GM19023 (cell line): ENCODE data around the gene LRRK1.

ENCODE experiments used
- ATAC-seq: cut with Tn5 transposase; IDR thresholded peaks from one replicate; pipeline ENCODE4 v1.9.1; 2021; ENCODE audit warnings: mild to moderate bottlenecking, moderate library complexity; ENCODE audit not compliant: unreplicated experiment

LRRK1 gene

GRCh38 chr15:101001796-101002195, 82.6 kb downstream of the LRRK1 start:
- no peak for ATAC-seq

- no peak for ATAC-seq
Measured at GRCh38 chr15:101003081-101003480, 83.9 kb downstream of the LRRK1 start.

GRCh38 chr15:101003706-101004105, 84.5 kb downstream of the LRRK1 start:
- ATAC-seq, result no peak

- ATAC-seq, result no peak
Measured at GRCh38 chr15:101004500-101004899, 85.3 kb downstream of the LRRK1 start.

GRCh38 chr15:101004986-101005747, 86.0 kb downstream of the LRRK1 start:
- ATAC-seq, result no peak

GRCh38 chr15:101006931-101007691, 88.0 kb downstream of the LRRK1 start:
- no peak for ATAC-seq

- peak; percentile 79 for ATAC-seq
Measured at GRCh38 chr15:101008158-101009139, 89.3 kb downstream of the LRRK1 start.

GRCh38 chr15:101009176-101009575, 90.0 kb downstream of the LRRK1 start:
- no peak for ATAC-seq

- ATAC-seq, result no peak
Measured at GRCh38 chr15:101010781-101011180, 91.6 kb downstream of the LRRK1 start.

- no peak for ATAC-seq
Measured at GRCh38 chr15:101012326-101013200, 93.4 kb downstream of the LRRK1 start.

- ATAC-seq, result no peak
Measured at GRCh38 chr15:101013201-101013550, 94.0 kb downstream of the LRRK1 start.

- no peak for ATAC-seq
Measured at GRCh38 chr15:101013769-101014675, 94.9 kb downstream of the LRRK1 start.

- ATAC-seq, result peak; percentile 63
Measured at GRCh38 chr15:101014921-101015841, 96.0 kb downstream of the LRRK1 start.

- no peak for ATAC-seq
Measured at GRCh38 chr15:101016581-101016980, 97.4 kb downstream of the LRRK1 start.

- ATAC-seq, result no peak
Measured at GRCh38 chr15:101017093-101017754, 98.1 kb downstream of the LRRK1 start.

- ATAC-seq, result no peak
Measured at GRCh38 chr15:101018016-101018415, 98.9 kb downstream of the LRRK1 start.

- ATAC-seq, result no peak
Measured at GRCh38 chr15:101018450-101018849, 99.3 kb downstream of the LRRK1 start.
